HL-60/S4 treated with retinoic acid at 250 ng/mL for 4 days and 3 days (cell line): ENCODE measurements around the gene KRTAP6-2.

Source experiments
- in situ Hi-C: fragments of 300-500 bp; cut with MboI; formaldehyde crosslinking; loops from 2 replicates; pipeline ENCODE4 v1.7.0; 2022; ENCODE audit warnings: low sequenced_read_pairs

KRTAP6-2 gene

GRCh38 chr21:30577766-30578165 is 20.9 kb downstream of the KRTAP6-2 start:
- in situ Hi-C loops, result no loop called here

- in situ Hi-C loops, result no loop called here
Measured at GRCh38 chr21:30567617-30568016, 31.1 kb downstream of the KRTAP6-2 start.

- in situ Hi-C loops, result no loop called here
Measured at GRCh38 chr21:30563630-30564029, 35.1 kb downstream of the KRTAP6-2 start.

- in situ Hi-C loops, result no loop called here
Measured at GRCh38 chr21:30563072-30563471, 35.6 kb downstream of the KRTAP6-2 start.

- in situ Hi-C loops, result no loop called here
Measured at GRCh38 chr21:30561957-30562356, 36.7 kb downstream of the KRTAP6-2 start.

GRCh38 chr21:30561264-30561895 is 37.3 kb downstream of the KRTAP6-2 start, which contains the start of gene KRTAP19-7:
TSS of gene KRTAP19-7 (minus strand) at chr21:30561314. CDS start at chr21:30561289, 25 bp downstream.
- in situ Hi-C loops, result no loop called here

- in situ Hi-C loops, result no loop called here
Measured at GRCh38 chr21:30555095-30555494, 43.6 kb downstream of the KRTAP6-2 start.

GRCh38 chr21:30552782-30553181 is 45.9 kb downstream of the KRTAP6-2 start:
- in situ Hi-C loops, result no loop called here
